Ishikawa (cell line): Measurements from ENCODE around the gene GABPB2.

Experiments used
- CEBPB ChIP-seq: IDR thresholded peaks from 2 replicates; pipeline ENCODE4 v1.6.1; 2012
- CREB1 ChIP-seq: IDR thresholded peaks from 2 replicates; pipeline ENCODE4 v1.6.1; 2012; ENCODE audit warnings: low read depth
- EGR1 ChIP-seq: IDR thresholded peaks from 2 replicates; pipeline ENCODE4 v1.6.1; 2012
- EP300 ChIP-seq: IDR thresholded peaks from 2 replicates; pipeline ENCODE4 v1.6.1; 2012; ENCODE audit warnings: borderline replicate concordance
- FOXM1 ChIP-seq: IDR thresholded peaks from 2 replicates; pipeline ENCODE4 v1.6.1; 2012; ENCODE audit warnings: low read depth, borderline replicate concordance
- MAX ChIP-seq: IDR thresholded peaks from 2 replicates; pipeline ENCODE4 v1.6.1; 2012
- NFIC ChIP-seq: IDR thresholded peaks from 2 replicates; pipeline ENCODE4 v1.6.1; 2012
- RAD21 ChIP-seq: IDR thresholded peaks from 2 replicates; pipeline ENCODE4 v1.6.1; 2012; ENCODE audit warnings: low read depth
- REST ChIP-seq: IDR thresholded peaks from 2 replicates; pipeline ENCODE4 v1.6.1; 2012; ENCODE audit warnings: low read depth, mild to moderate bottlenecking
- TAF1 ChIP-seq: IDR thresholded peaks from 2 replicates; pipeline ENCODE4 v1.6.1; 2012; ENCODE audit warnings: low read depth, mild to moderate bottlenecking
- TCF12 ChIP-seq: IDR thresholded peaks from 2 replicates; pipeline ENCODE4 v1.6.1; 2012; ENCODE audit warnings: low read depth
- TEAD4 ChIP-seq: IDR thresholded peaks from 2 replicates; pipeline ENCODE4 v1.6.1; 2012
- USF1 ChIP-seq: IDR thresholded peaks from 2 replicates; pipeline ENCODE4 v1.6.1; 2012
- YY1 ChIP-seq: IDR thresholded peaks from 2 replicates; pipeline ENCODE4 v1.6.1; 2012; ENCODE audit warnings: low read depth
- ZBTB7A ChIP-seq: IDR thresholded peaks from 2 replicates; pipeline ENCODE4 v1.6.1; 2012; ENCODE audit warnings: low read depth

The GABPB2 gene

GRCh38 chr1:151143057-151143435, 72.5 kb downstream of the GABPB2 start:
- TF ChIP-seq REST: no peak

GRCh38 chr1:151143986-151144385, 73.4 kb downstream of the GABPB2 start:
- TF ChIP-seq TAF1 (no peak), YY1 (no peak), ZBTB7A (no peak)

- no peak for TF ChIP-seq NFIC
- TF ChIP-seq YY1: no peak
- no peak for TF ChIP-seq EGR1
- TF ChIP-seq RAD21: no peak
These were observed 74.1 kb downstream of the GABPB2 start for GRCh38 chr1:151144474-151145303.

GRCh38 chr1:151145304-151146071, 74.9 kb downstream of the GABPB2 start:
- no peak for TF ChIP-seq RAD21
- TF ChIP-seq TCF12: no peak
- no peak for TF ChIP-seq NFIC

- TF ChIP-seq USF1: no peak
These were observed 75.5 kb downstream of the GABPB2 start for GRCh38 chr1:151146072-151146411.

GRCh38 chr1:151146412-151147131, 76.0 kb downstream of the GABPB2 start, which contains the start of gene SEMA6C:
TSS of gene SEMA6C (minus strand) at chr1:151146631. CDS start at chr1:151142621, 4,010 bp downstream.
- TF ChIP-seq CEBPB (no peak), TEAD4 (no peak), TAF1 (peak; percentile 47; the same call in 1 of the 2 replicates)

GRCh38 chr1:151147132-151147503, 76.6 kb downstream of the GABPB2 start:
- no peak for TF ChIP-seq TEAD4
- TF ChIP-seq FOXM1: no peak
- TF ChIP-seq CREB1: no peak
- TF ChIP-seq TCF12: no peak
- no peak for TF ChIP-seq RAD21
- TF ChIP-seq MAX: no peak
- TF ChIP-seq NFIC: no peak
- no peak for TF ChIP-seq USF1
- no peak for TF ChIP-seq EP300
- TF ChIP-seq TAF1: no peak
- no peak for TF ChIP-seq CEBPB
- TF ChIP-seq EGR1: no peak
- TF ChIP-seq REST: no peak
- no peak for TF ChIP-seq ZBTB7A
- no peak for TF ChIP-seq YY1
